GM21447 (cell line): ENCODE results near the gene LIPE.

Source experiments
- ATAC-seq: cut with Tn5 transposase; IDR thresholded peaks from one replicate; pipeline ENCODE4 v1.9.1; 2021; ENCODE audit not compliant: unreplicated experiment

The LIPE gene

GRCh38 chr19:42386974-42387707 lies 40.0 kb downstream of the LIPE start:
- no peak for ATAC-seq

- no peak for ATAC-seq
Observed at GRCh38 chr19:42380155-42380554, 47.0 kb downstream of the LIPE start.

DNA sequence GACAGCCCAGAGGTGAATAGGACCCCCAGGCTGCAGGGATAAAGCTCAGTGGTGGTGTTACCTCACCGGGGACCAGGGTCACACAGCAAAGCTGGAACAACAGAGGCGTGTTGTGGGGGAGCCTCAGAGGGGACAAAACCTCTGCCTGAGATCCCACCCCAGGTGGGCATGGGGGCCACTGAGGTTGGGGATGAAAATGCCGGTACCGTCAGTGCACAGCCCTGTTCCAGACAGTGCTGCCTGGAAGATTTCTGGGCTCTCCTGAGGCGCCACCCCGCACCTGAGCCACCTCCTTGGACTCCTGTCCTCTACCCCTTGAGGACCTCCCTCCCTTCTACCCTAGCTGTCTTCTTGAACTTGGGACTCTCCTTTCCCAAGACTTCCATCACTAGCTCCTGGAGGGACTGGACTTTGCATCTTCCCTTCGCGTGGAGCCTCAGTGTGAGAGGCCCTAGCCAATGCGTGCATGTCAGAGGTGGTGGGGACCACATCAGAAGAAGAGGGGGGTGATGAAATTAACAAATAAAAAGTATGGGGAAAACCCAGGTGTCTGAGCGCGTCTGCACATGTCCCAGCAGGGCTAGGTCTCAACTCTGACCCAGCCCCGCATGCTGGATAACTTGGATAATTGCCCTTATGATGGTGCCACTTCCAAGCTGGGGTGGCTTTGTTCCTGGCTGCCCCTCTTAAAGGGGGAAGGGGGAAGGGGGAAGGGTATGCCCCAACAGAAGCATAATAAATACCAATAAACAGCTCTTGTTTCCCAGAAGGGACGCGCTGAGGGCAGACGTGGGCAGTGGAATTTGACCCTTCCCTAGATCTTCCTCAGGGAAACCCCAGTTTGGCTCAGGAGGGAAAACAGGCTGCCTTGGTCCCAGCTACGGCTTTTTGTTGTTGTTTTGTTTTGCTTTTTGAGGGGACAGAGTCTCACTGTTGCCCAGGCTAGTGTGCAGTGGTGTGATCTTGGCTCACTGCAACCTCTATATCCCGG lies 48.7 kb downstream of the LIPE start:
- ATAC-seq: no peak

GRCh38 chr19:42376177-42376555 lies 51.0 kb downstream of the LIPE start:
- ATAC-seq: no peak

DNA sequence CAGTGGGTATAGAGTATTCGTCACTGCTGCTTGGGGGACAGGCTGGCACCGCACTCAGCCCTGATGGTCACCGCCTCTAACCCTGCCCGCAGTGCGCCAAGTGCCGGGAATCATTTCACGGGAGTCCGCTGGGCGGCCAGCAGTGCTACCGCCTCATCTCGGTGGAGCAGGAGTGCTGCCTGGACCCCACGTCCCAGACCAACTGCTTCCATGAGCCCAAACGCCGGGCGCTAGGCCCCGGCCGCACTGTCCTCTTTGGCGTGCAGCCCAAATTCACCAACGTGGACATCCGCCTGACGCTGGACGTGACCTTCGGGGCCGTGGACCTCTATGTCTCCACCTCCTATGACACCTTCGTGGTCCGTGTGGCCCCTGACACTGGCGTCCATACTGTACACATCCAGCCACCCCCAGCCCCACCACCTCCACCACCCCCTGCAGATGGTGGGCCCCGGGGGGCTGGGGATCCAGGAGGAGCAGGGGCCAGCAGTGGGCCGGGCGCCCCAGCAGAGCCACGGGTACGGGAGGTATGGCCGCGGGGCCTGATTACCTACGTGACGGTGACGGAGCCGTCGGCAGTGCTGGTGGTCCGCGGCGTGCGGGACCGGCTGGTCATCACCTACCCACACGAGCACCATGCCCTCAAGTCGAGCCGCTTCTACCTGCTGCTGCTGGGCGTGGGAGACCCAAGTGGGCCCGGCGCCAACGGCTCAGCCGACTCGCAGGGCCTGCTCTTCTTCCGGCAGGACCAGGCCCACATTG lies 51.6 kb downstream of the LIPE start:
- ATAC-seq: no peak

DNA sequence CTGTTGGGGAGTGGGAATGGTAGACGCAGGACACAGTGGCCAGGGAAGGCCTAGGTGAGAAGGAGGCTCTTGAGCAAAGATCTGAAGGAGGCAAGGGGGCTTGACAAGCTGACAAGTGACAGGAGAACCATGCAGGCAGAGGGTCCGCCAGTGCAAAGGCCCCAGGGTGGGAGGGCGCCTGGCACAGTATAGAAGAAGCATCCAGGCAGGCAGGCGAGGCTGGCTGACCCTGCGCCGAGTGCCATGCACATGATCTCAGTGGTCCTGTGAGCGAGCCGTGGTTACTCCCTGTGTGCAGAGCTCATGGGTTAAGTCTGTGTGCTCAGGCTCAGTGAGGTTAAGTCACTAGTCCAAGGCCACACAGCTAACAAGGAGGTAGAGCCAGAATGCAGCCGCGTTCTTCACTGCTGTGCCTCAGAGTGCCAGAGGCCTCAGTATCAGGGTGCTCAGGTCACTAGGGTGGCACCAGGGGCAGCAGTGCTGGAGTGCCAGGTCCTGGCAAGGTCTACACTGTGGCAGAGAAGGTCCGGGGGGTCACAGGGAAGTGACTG lies 52.3 kb downstream of the LIPE start:
- no peak for ATAC-seq

- ATAC-seq: no peak
Observed at GRCh38 chr19:42370626-42371175, 56.5 kb downstream of the LIPE start.

GRCh38 chr19:42370068-42370520 lies 57.1 kb downstream of the LIPE start:
- no peak for ATAC-seq

- no peak for ATAC-seq
Observed at GRCh38 chr19:42369433-42370067, 57.6 kb downstream of the LIPE start.

GRCh38 chr19:42368765-42369164 lies 58.4 kb downstream of the LIPE start:
- ATAC-seq: no peak

GRCh38 chr19:42368360-42368759 lies 58.8 kb downstream of the LIPE start:
- no peak for ATAC-seq

GRCh38 chr19:42367929-42368328 lies 59.3 kb downstream of the LIPE start:
- ATAC-seq: no peak

GRCh38 chr19:42366673-42367072 lies 60.5 kb downstream of the LIPE start:
- ATAC-seq: no peak

DNA sequence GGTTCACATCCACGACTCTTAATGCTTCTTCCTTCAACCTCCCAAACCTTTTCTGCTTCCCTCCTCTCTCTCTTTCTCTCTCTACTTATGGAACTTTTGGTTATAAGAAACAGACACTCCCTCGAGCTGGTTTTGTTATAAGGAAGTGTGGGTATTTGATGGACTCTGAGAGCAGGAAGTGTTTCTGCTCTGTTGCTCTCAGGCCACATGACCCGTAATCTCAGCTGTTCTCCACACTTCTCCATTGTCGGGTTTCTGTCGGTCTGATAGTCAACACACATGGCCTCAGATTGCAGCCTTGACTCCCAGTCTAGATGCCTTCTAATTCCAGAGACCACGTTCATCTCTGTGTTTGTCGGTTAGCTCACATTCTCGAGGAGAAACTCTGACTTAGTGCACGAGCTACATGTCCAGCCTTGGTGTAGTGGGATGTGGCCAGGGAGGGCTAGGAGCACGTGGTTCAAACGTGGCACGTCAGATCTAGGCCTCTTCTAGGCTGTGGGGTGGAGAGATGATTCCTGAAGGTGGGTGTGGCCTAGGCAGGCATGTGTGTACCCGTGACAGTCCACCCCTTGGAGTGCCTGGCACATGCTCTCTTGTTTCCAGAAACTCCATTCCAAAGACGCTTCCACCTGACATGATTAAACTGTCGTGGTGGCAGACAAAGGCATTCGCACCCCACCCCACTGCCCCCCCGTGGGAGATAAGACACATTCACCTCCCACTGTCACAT lies 63.4 kb downstream of the LIPE start:
- ATAC-seq: no peak

- ATAC-seq: no peak
Observed at GRCh38 chr19:42362891-42363440, 64.2 kb downstream of the LIPE start.

- ATAC-seq: no peak
Observed at GRCh38 chr19:42362342-42362741, 64.8 kb downstream of the LIPE start.

GRCh38 chr19:42361545-42361910 lies 65.7 kb downstream of the LIPE start:
- no peak for ATAC-seq

DNA sequence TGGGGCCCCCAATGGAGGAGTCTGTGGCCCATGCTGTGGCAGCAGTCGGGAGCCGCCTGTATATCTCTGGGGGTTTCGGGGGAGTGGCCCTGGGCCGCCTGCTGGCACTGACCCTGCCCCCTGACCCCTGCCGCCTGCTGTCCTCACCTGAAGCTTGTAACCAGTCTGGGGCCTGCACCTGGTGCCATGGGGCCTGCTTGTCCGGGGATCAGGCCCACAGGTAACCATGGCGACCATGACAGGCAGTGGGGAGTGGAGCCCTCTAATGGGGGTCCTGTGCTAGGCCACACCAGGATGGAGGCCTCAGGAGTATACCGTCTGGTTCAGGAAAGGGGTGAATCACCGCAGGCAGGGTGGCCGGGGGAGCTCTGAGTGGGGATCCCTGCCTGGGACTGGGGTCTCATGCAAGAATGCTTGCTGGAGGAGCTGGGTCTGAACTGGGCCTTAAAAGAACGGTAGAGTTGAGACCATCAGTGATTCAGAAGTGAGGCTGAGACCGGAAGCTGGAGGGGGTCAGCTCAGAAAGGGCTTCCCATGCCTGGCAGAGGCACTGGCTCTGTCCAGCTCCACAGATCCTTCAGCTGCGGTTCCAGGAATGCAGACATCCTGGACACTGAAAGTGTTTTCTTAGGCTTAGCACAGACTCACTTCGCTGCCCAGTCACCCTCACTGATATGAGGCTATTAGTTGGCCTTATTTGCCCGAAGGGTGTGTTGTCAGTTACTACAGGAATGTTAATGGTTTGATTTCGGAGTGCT lies 66.2 kb downstream of the LIPE start:
- ATAC-seq: no peak

DNA sequence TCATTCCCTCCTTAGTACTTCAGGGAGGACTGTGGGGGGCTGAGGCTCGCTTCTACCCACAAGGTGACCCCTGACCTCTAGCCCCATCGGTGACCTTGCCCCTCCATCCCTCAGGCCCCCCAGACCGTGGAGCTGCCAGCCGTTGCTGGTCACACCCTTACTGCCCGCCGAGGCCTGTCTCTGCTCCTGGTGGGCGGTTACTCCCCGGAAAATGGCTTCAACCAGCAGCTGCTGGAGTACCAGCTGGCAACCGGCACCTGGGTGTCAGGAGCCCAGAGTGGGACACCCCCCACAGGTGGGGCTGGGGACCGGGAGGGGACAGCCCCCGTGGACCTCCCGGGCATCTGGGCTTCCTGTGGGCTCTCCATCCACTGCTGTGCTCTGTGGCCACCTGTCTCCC lies 69.9 kb downstream of the LIPE start:
- ATAC-seq: no peak
